ENCODE results near the gene EXOC8. TPM values are rescaled to one million over a fixed set of nuclear protein-coding genes. Genes with fewer than 3 reads are reported as not detected.

The EXOC8 gene
- total and polyA plus RNA-seq, 2 experiments from 2014 or later: 2.3 to 14.4 TPM

GRCh38 chr1:231326248-231326647 is 11.4 kb downstream of the EXOC8 start (continued):
- TF ChIP-seq ZNF462 (CRISPR knock-in tag; IDR thresholded peaks at IDR 0.05) (no peak), EZH2 (IDR thresholded peaks at IDR 0.05; ENCODE audit: low read depth, unreplicated experiment) (no peak), JUNB (IDR thresholded peaks at IDR 0.05; ENCODE audit: unreplicated experiment) (no peak), STAT1 (IDR thresholded peaks at IDR 0.05; ENCODE audit: unreplicated experiment) (no peak), NANOG (IDR thresholded peaks at IDR 0.05; ENCODE audit: borderline replicate concordance) (no peak), EZH2phosphoT487 (IDR thresholded peaks at IDR 0.05; ENCODE audit: unreplicated experiment) (no peak)

- H3K27me3 Mint-ChIP-seq (ENCODE audit: insufficient read depth, low read depth, poor library complexity): peaks cover 3% of the 10 kb centered on the region
- H3F3A ChIP-seq (replicated peaks; ENCODE audit: low read depth): no peaks in the 10 kb centered on the region
- no peaks in the 10 kb centered on the region for H3K27me3 ChIP-seq (ENCODE audit: insufficient read depth)
- no peaks in the 10 kb centered on the region for H3K9me2 ChIP-seq (ENCODE audit: insufficient read depth)
- H2AFZ ChIP-seq: no peak overlapping the region
- H3K4me1 ChIP-seq (ENCODE audit: insufficient read depth): peaks cover 5% of the 10 kb centered on the region; the same call in 1 of the 2 replicates
- H3K4me3 ChIP-seq: no peak overlapping the region
- H3K4me2 ChIP-seq: no peak overlapping the region
- no peak overlapping the region for H3K27ac Mint-ChIP-seq
- no peaks in the 10 kb centered on the region for H3K79me2 ChIP-seq (replicated peaks; ENCODE audit: insufficient read depth)
- DNase-seq (ENCODE audit: low spot score) (no peak), ATAC-seq (no peak)
- no peaks in the 10 kb centered on the region for H3K36me3 Mint-ChIP-seq (ENCODE audit: low read depth)
- no peaks in the 10 kb centered on the region for H3K9me3 Mint-ChIP-seq
- no peak overlapping the region for H3K27ac ChIP-seq (ENCODE audit: low read depth)
- no peak overlapping the region for H3K4me3 Mint-ChIP-seq
- H3K4me1 Mint-ChIP-seq: peaks cover 4% of the 10 kb centered on the region; the same call in 2 of the 3 replicates
- no peaks in the 10 kb centered on the region for H3K36me3 ChIP-seq (ENCODE audit: insufficient read depth)
- no peaks in the 10 kb centered on the region for H4K20me1 ChIP-seq (replicated peaks; ENCODE audit: insufficient read depth)
- TF ChIP-seq ZNF114 (CRISPR knock-in tag; IDR thresholded peaks at IDR 0.05) (no peak), CTCF (conservative IDR thresholded peaks at IDR 0.05; ENCODE audit: low read depth in 2 of 2) (no peak), EZH2phosphoT487 (IDR thresholded peaks at IDR 0.05; ENCODE audit: unreplicated experiment) (no peak), JUNB (IDR thresholded peaks at IDR 0.05; ENCODE audit: unreplicated experiment) (no peak), REST (IDR thresholded peaks at IDR 0.05; ENCODE audit: unreplicated experiment) (no peak), ZNF331 (CRISPR knock-in tag; IDR thresholded peaks at IDR 0.05; ENCODE audit: low read depth) (no peak), STAT1 (IDR thresholded peaks at IDR 0.05; ENCODE audit: unreplicated experiment) (no peak), NANOG (IDR thresholded peaks at IDR 0.05; ENCODE audit: borderline replicate concordance) (no peak)
Measured at GRCh38 chr1:231324660-231325059, 13.0 kb downstream of the EXOC8 start.
